B cell (primary cell): ENCODE data around the gene ALDH3A1.

Experiments used
- CTCF ChIP-seq: fragments of 200-600 bp; IDR thresholded peaks from one replicate; pipeline ENCODE4 v1.8.0; 2022; ENCODE audit warnings: antibody characterized with exemption, mild to moderate bottlenecking
- EZH2 ChIP-seq: IDR thresholded peaks from 2 replicates; pipeline ENCODE4 v1.6.1; 2012; ENCODE audit warnings: borderline replicate concordance, low read depth, mild to moderate bottlenecking, moderate library complexity, low read length; ENCODE audit not compliant: insufficient read depth, poor library complexity, severe bottlenecking

GRCh38 chr17:19720631-19721426 lies 27.3 kb downstream of the ALDH3A1 start:
- TF ChIP-seq CTCF, result no peak
- no peak for TF ChIP-seq EZH2
